OCI-LY1 (cell line): Measurements from ENCODE around the gene NR0B1.

Experiments
- H2AFZ ChIP-seq: fragments of 200-600 bp; sonication (generic), shearing (Covaris generic); 2 replicates; pipeline ENCODE4 v1.6.0; 2014; ENCODE audit warnings: antibody characterized with exemption, mild to moderate bottlenecking, low read length
- H3F3A ChIP-seq: fragments of 200-600 bp; sonication (generic), shearing (Covaris generic); 2 replicates; pipeline ENCODE4 v1.6.0; 2014; ENCODE audit warnings: mild to moderate bottlenecking, antibody characterized with exemption, low read length, moderate library complexity; ENCODE audit not compliant: insufficient read depth
- H3K27ac ChIP-seq: fragments of 200-600 bp; sonication (generic); 2 replicates; pipeline ENCODE4 v1.5.1; 2014; ENCODE audit warnings: low read length, mixed run types, mild to moderate bottlenecking, low read depth; ENCODE audit not compliant: poor library complexity, severe bottlenecking
- H3K27me3 ChIP-seq: fragments of 200-600 bp; sonication (generic); 2 replicates; pipeline ENCODE4 v1.6.0; 2014; ENCODE audit warnings: antibody characterized with exemption, mild to moderate bottlenecking, low read length, moderate library complexity; ENCODE audit not compliant: insufficient read depth
- H3K36me3 ChIP-seq: fragments of 200-600 bp; sonication (generic); 2 replicates; pipeline ENCODE4 v1.6.1; 2014; ENCODE audit warnings: mild to moderate bottlenecking, antibody characterized with exemption, low read length, moderate library complexity, mixed read lengths; ENCODE audit not compliant: insufficient read depth
- H3K4me1 ChIP-seq: fragments of 200-600 bp; sonication (generic); 2 replicates; pipeline ENCODE4 v1.5.1; 2014; ENCODE audit warnings: mild to moderate bottlenecking, low read length, moderate library complexity; ENCODE audit not compliant: insufficient read depth, severe bottlenecking
- H3K4me2 ChIP-seq: fragments of 200-600 bp; sonication (generic), shearing (Covaris generic); 2 replicates; pipeline ENCODE4 v1.6.1; 2014; ENCODE audit warnings: low read length
- H3K4me3 ChIP-seq: fragments of 200-600 bp; sonication (generic); 2 replicates; pipeline ENCODE4 v1.5.1; 2014; ENCODE audit warnings: low read length, low read depth, mild to moderate bottlenecking, mixed read lengths; ENCODE audit not compliant: poor library complexity, severe bottlenecking
- H3K79me2 ChIP-seq: fragments of 200-600 bp; shearing (Covaris generic); 2 replicates; pipeline ENCODE4 v1.6.1; 2016; ENCODE audit warnings: mixed run types, low read length, mixed read lengths; ENCODE audit not compliant: insufficient read depth
- H3K9ac ChIP-seq: fragments of 200-600 bp; sonication (generic), shearing (Covaris generic); 2 replicates; pipeline ENCODE4 v1.6.1; 2014; ENCODE audit warnings: mild to moderate bottlenecking, low read length, mixed read lengths
- H3K9me2 ChIP-seq: fragments of 200-600 bp; sonication (generic), shearing (Covaris generic); 2 replicates; pipeline ENCODE4 v1.6.1; 2014; ENCODE audit warnings: low read depth, mild to moderate bottlenecking, low read length, mixed read lengths
- H3K9me3 ChIP-seq: fragments of 200-600 bp; shearing (Covaris generic); 2 replicates; pipeline ENCODE4 v1.6.1; 2014; ENCODE audit warnings: low read length, mixed read lengths
- H4K20me1 ChIP-seq: fragments of 200-600 bp; sonication (generic), shearing (Covaris generic); 2 replicates; pipeline ENCODE4 v1.6.0; 2016; ENCODE audit warnings: mild to moderate bottlenecking, low read length; ENCODE audit not compliant: insufficient read depth
- EZH2 ChIP-seq: fragments of 200-600 bp; sonication (generic), shearing (Covaris generic); IDR thresholded peaks from 2 replicates; pipeline ENCODE4 v1.8.0; 2017; ENCODE audit warnings: borderline replicate concordance, mixed run types, mild to moderate bottlenecking, antibody characterized with exemption, low read length, moderate library complexity, mixed read lengths
- TF ChIP-seq, protein P1 (sequence below): fragments of 200-600 bp; sonication (generic), shearing (Covaris generic); IDR thresholded peaks from 2 replicates; pipeline ENCODE4 v1.5.1; 2017; ENCODE audit warnings: mild to moderate bottlenecking, antibody characterized with exemption, low read length, moderate library complexity, mixed read lengths

NR0B1 gene

DNA sequence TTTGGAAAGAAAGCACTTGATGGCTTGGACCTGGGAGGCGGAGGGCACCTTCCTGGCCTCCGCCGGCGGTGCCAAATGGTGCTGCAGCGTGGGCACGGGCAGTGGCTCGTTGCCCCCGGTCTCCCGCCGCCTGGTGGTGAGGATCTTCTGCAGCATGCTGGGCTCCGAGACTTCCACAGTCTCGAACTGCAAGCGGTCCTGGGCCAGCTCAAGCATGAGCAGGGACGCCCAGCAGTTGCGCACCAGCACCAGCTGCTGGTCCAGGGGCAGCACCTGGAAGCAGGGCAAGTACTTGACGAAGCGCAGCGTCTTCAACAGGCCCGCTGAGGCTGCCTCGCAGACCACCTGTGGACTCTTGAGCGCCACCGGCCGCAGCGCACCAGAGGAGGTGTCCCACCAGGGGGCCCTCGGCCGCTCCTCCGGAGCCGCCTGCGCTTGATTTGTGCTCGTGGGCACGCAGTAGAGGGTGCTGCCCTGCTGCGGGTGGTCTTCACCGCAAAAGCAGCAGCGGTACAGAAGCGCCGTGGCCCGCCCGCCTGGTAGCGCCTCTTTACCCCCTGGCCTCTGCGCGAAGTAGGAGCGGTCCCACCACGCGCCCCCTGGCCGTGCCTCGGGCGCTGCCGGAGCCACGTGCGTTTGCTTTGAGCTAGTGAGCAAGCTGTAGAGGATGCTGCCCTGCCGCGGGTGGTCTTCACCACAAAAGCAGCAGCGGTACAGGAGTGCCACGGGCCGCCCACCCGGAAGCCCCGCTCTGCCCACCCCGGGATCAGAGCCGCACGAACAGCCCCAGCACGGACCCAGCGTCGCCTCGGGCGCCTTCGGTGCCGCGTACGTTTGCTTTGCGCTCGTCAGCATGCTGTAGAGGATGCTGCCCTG is 689 bp downstream of the NR0B1 start:
- no peaks in the 10 kb centered on the region for H3F3A ChIP-seq
- no peak overlapping the region for H2AFZ ChIP-seq
- no peak overlapping the region for H3K9ac ChIP-seq
- H3K27me3 ChIP-seq: no peaks in the 10 kb centered on the region
- no peak overlapping the region for H3K4me2 ChIP-seq
- no peaks in the 10 kb centered on the region for H3K36me3 ChIP-seq
- H3K4me3 ChIP-seq: no peak overlapping the region
- H3K79me2 ChIP-seq: no peaks in the 10 kb centered on the region
- no peak overlapping the region for H3K27ac ChIP-seq
- no peaks in the 10 kb centered on the region for H3K9me3 ChIP-seq
- TF ChIP-seq, protein P1, sequence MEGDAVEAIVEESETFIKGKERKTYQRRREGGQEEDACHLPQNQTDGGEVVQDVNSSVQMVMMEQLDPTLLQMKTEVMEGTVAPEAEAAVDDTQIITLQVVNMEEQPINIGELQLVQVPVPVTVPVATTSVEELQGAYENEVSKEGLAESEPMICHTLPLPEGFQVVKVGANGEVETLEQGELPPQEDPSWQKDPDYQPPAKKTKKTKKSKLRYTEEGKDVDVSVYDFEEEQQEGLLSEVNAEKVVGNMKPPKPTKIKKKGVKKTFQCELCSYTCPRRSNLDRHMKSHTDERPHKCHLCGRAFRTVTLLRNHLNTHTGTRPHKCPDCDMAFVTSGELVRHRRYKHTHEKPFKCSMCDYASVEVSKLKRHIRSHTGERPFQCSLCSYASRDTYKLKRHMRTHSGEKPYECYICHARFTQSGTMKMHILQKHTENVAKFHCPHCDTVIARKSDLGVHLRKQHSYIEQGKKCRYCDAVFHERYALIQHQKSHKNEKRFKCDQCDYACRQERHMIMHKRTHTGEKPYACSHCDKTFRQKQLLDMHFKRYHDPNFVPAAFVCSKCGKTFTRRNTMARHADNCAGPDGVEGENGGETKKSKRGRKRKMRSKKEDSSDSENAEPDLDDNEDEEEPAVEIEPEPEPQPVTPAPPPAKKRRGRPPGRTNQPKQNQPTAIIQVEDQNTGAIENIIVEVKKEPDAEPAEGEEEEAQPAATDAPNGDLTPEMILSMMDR: no peak
- no peak for TF ChIP-seq EZH2
- no peaks in the 10 kb centered on the region for H3K4me1 ChIP-seq
- H4K20me1 ChIP-seq: no peaks in the 10 kb centered on the region
- no peaks in the 10 kb centered on the region for H3K9me2 ChIP-seq

DNA sequence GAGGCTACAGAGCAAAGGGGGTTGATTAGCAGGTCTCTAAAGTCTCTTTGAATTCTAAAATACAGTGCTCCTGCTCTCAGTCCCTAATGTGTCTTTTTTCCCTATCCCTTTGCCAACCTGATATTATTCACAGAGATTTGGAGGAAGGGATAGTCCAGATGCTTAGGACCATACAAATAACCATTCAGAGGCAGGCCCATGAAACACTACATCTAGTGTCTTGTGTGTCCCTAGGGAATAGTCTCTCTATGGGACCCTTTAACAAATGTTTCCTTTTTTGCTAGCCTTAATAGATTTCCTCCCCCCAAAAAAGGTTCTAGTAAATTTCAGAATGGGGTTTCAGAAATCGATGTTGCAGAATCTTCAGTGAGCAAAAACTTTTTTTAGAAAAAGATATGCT is 1.7 kb downstream of the NR0B1 start:
- H3K79me2 ChIP-seq: no peaks in the 10 kb centered on the region
- H3K27me3 ChIP-seq: no peaks in the 10 kb centered on the region
- no peak overlapping the region for H3K27ac ChIP-seq
- no peaks in the 10 kb centered on the region for H3F3A ChIP-seq
- H4K20me1 ChIP-seq: no peaks in the 10 kb centered on the region
- H3K9me2 ChIP-seq: no peaks in the 10 kb centered on the region
- H3K9ac ChIP-seq: no peak overlapping the region
- H3K4me3 ChIP-seq: no peak overlapping the region
- H3K9me3 ChIP-seq: no peaks in the 10 kb centered on the region
- H2AFZ ChIP-seq: no peak overlapping the region
- TF ChIP-seq EZH2: no peak
- TF ChIP-seq, protein P1: no peak
- no peak overlapping the region for H3K4me2 ChIP-seq
- H3K36me3 ChIP-seq: no peaks in the 10 kb centered on the region
- H3K4me1 ChIP-seq: no peaks in the 10 kb centered on the region

DNA sequence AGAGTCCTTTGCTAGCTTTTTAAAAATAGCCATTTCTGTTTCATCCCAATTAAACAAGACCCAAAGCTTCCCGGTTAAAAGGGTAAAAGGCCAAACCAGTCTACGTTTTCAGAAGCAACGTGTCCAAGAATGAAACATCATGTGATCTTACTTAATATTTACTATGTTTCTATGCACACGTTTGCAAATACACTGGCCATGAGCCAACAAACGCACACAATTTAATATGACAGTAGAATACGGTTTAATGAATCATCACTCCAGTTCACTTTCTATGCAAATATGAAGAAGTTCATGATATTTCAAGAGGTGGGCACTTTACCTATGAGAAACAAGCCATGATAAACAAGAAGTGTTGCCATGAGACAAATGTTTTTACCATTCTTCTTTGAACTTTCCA is 4.3 kb downstream of the NR0B1 start:
- H3K4me1 ChIP-seq: no peaks in the 10 kb centered on the region
- no peak overlapping the region for H3K9ac ChIP-seq
- no peaks in the 10 kb centered on the region for H3K27me3 ChIP-seq
- H4K20me1 ChIP-seq: no peaks in the 10 kb centered on the region
- no peak overlapping the region for H3K27ac ChIP-seq
- no peak overlapping the region for H3K4me2 ChIP-seq
- no peaks in the 10 kb centered on the region for H3K9me3 ChIP-seq
- no peak overlapping the region for H3K4me3 ChIP-seq
- TF ChIP-seq, protein P1: no peak
- TF ChIP-seq EZH2: no peak
- no peaks in the 10 kb centered on the region for H3K36me3 ChIP-seq
- H3K79me2 ChIP-seq: no peaks in the 10 kb centered on the region
- no peaks in the 10 kb centered on the region for H3K9me2 ChIP-seq
- H3F3A ChIP-seq: no peaks in the 10 kb centered on the region
- H2AFZ ChIP-seq: no peak overlapping the region
